GM19468 (cell line): ENCODE measurements around the gene LOXHD1.

ENCODE experiments used
- ATAC-seq: cut with Tn5 transposase; IDR thresholded peaks from one replicate; pipeline ENCODE4 v1.9.1; 2021; ENCODE audit warnings: mild to moderate bottlenecking, moderate library complexity, moderate number of reproducible peaks; ENCODE audit not compliant: unreplicated experiment; ENCODE audit errors: extremely low read depth

Gene LOXHD1

GRCh38 chr18:46675112-46675511 is 18.1 kb upstream of the LOXHD1 start:
- ATAC-seq: no peak

DNA sequence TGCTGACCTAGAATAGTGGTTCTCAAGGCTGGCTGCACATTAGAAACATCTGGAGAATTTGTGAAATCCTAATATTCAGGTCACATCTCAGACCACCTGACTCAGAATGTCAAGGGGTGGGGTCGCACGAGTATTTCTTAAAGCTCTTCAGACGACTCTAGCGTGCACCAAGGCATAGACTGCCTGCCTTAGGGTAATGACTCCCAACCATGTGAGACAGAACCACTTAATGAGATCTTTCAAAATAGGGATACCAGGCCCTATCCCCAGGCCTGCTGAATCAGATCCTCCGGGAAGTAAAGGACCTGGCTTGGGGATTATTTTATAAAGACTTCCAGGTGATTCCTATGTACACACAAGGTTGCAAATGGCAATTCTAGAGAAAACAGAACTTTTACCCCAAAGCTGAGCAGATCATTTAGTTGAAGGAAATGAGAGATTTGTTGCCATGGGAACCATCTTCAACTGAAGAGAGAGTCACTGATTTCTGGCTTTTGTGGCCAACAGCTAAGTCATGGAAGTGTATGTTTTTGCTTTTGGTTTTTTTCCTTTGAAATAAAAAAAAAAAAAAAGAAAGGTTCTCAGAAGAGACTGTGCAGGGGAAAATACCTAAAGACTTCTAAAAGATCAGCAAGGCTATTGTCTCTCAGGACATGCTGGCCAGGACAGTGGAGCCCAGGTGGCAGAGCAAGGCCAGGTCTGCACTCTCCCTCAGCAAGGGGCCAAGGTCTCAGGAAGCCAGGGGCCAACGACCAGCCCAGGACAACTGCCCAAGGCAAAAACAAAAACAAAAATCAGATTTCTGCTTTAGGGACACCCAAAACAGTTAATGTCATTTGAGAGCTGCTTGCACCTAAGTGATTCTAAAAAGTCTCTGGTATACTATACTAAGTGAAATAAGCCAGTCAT is 15.3 kb upstream of the LOXHD1 start:
- no peak for ATAC-seq

DNA sequence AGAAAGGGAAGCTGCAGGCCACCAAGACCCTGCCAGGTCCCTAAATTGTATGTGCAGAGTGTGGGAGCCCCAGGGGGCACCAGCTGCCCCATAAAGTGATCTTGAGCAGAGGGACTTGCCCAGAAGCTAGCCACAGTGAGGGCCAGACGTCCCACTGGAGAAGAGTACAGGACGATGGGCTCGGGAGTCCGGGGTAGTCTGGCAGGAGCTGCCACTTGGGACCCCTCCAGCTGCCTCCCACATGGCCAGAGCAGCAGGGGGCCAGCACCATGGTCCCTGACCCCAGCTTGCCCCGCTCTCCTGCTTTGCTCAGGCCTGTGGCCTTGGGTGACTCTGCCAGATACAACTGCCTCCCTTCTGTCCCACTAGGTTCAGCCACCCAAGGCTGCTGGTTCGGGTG is 11.7 kb upstream of the LOXHD1 start:
- no peak for ATAC-seq

DNA sequence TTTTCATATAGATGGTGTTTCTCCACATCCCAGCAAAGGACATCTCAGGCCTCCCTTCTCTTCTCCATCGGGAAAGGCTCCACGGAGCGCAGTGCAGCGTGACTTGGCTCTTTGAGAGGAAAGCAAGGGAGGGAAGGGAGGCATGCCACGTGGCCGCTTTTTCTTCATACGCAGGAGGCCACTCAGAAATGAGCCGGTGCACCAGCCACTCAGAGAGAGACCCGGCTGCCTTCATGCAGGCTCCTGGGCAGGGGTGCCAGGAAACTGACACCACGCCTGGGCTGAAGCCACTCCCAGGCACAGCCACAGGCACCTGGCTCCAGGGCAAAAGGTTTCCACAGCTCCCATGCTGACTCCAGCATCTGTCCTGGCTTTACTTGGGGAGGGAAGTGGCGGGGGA is 11.1 kb upstream of the LOXHD1 start:
- ATAC-seq: no peak

DNA sequence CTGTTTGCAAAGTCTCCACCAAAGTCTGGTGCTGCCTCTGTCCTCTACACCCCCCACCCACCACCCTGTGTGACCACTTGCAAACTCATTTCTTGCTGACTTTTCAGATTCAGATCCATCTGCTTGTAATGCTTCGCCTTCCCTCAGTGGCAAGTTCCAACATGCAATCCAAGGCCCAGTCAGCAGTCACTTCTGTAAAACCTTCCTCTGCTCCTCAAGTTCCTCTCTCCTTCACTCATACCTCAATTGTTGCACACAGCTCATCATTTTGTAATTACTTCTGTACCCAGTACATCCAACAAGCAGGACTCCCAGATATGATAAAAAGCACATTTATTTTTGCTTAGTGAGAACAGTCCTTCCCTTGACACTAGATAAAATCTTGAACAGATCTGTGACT is 6.5 kb upstream of the LOXHD1 start:
- ATAC-seq: no peak

DNA sequence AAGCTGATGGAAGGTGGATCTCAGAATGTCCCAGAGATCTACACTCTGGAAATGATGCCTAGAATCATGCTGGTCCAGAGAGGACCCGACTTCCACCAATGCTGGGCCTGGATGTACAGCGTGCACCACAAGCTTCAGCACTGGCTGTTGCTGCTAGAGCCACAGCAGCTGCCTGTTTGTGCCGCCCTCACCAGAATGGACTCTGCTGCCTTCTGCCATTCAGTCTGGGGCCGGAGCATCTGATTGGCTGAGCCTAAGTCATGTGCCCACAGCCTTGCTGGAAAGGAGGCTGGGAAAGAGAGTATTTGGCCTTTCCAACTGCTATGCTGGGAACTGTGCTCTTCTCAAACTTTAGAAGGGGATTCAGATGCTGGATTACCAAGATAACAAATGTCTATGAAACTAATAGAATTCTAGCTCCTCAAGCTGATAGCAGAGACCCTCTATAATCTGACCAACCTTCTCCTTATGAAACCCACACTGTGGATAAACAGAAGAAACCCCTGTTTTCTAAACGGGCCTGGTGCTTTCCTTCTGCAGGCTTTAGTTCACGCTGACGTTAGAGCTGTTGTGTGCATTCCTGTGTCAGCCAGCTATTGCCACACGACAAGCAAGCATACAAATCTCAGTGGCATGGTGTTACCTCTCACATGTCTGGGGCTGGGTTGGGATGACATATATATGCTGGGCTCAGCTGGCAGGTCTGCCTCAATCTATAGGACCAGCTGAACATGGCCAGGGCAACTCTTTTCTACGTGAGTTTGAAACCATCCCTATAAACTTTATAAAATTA is 4.1 kb upstream of the LOXHD1 start:
- ATAC-seq: no peak

- no peak for ATAC-seq
Measured at GRCh38 chr18:46659484-46659883, 2.5 kb upstream of the LOXHD1 start.

DNA sequence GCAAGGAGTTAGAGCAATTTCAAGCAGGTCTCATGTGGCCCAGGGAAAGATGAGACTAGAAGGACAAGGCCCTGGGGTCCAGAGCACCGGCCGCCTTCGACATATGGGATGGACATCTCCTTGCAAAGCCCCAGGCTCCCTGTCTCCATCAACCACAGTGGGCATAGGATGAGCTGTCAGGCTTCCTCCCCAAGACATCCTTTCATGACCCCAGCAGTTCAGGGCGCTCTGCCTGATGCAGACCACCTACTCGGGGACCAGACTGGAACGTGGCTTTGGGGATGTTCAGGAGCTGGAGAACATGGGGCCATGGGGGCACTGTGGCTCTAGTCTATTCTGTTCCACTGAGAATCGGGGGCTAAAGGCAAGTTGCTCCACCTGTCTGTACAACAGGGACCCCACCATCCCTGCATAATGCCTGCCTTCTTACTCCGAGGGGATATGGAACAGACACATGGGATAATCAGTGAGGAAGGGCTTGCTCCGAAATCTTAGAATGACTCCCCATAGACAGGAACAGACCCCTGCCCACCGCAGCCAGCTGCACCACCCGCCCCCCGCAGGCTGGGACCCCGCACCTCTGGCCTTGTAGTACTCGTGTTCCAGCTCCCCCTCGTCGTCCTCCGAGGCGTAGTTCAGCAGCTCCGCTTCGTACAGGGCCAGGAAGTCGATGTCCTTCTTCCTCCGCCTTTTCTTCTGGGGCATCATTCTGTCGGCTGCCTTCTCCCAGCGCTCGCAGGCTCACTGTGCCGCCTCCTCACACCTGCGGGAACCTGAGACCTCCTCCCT is 500 bp downstream of the LOXHD1 start:
- ATAC-seq: no peak

- no peak for ATAC-seq
Measured at GRCh38 chr18:46652372-46652771, 4.6 kb downstream of the LOXHD1 start.

DNA sequence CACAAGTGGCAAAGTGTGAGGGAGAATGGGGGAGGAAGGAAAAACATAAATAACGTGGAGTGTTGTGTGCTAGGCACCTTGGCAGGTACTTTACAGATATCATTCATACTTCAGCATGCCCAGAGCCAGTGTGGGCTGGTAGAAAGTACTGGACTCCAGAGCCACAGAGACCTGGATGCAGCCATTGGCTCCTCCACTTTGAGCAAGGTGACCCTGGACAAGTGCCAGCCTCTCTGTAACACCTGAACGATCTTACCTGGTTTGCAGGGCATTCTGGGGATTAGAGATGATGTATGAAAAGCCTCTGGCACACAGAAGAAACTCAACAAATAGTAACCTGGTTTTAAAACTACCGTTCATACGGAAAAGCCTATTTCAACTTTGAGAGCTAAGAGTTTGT is 6.3 kb downstream of the LOXHD1 start:
- ATAC-seq: no peak

GRCh38 chr18:46649071-46649862 is 7.8 kb downstream of the LOXHD1 start:
- no peak for ATAC-seq

DNA sequence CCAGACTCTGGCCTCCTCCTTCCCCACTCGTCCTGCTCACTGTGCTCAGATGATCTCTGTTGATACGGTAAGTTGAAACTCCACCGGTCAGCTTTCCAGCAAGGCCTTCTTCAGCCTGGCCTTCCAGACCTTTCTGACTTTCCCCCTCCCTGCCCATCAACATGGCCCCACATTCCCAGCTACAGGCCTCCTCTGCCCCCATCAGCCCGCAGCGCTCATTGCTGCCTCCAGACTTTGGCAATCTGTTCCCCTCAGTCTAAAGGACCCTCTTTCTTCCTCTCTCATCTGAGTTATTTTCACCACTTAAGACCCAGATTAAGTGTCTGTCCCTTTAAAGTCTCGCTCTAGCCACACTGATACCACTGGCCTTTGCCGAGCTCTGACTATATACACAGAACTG is 10.6 kb downstream of the LOXHD1 start:
- no peak for ATAC-seq

DNA sequence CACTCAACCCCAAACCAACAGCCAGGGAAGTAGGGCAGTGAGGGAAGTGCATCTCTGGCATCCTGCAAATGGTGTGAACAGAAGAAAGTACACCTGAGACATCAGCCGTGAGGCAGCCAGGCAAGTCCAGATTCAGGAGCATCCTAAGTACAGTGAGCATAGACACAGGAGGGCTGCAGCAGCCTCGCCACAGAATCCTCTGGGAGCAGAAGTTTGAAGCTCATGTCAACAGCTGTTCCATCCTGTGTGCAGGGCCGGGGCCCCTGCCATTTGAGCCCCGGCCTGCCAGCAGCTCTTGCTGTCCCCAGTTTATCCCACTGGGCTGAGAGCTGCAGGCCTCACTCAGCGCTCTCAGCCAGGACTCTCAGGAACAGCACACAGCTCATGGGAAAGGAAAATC is 14.5 kb downstream of the LOXHD1 start:
- no peak for ATAC-seq

DNA sequence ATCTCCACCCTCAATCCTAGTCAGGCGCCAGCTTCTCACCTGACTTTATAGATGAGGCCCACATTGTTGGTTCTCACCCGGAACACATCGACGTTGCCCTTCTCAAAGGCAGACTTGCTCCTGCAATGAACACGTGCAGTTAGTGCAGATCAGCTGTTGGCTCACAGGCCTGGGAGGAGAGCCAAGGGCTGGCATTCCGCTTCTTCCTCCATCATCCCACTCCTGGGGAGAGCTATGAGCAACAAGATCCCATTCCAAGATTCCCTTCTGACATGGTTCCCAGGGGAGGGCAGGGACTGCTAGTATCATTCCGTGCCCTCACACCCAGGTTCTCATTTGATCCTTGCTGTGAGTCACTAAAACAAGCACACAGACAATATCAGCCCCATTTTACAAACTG is 15.1 kb downstream of the LOXHD1 start:
- ATAC-seq: no peak

- no peak for ATAC-seq
Measured at GRCh38 chr18:46639386-46639785, 17.6 kb downstream of the LOXHD1 start.

GRCh38 chr18:46636040-46636630 is 20.9 kb downstream of the LOXHD1 start:
- no peak for ATAC-seq

DNA sequence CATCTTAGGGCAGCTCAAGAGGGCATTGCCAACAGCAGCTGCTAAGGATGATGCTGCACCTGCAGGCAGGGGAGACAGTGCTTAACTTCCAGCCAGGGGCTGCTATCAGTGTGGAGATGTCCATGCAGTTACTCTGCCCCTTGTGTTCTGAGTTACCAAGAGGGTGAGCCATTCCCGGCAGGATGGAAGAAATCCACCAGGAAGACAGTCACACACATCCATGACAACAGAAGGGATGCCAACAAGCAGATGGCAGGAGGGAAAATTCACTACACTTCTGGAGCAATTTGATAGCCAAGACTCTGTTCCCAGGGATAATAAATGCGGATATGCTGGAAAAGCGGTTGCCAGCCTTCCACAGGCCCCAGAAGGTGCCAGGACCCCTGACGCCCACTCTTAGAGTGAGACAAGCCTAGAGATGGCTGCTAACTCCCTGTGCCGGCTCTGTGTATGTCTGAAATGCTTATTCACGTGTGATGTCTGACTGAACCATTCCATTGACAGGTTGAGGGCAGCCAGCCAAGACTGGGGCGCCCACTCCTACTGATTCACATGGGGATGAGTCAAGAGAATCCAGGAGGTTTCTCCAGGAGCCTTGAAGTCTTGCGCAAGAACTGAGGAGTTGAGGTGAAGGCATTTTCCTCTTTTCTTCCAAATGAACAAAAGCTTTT is 24.5 kb downstream of the LOXHD1 start:
- ATAC-seq: no peak

GRCh38 chr18:46630991-46631390 is 26.0 kb downstream of the LOXHD1 start:
- ATAC-seq: no peak

GRCh38 chr18:46630160-46630559 is 26.9 kb downstream of the LOXHD1 start:
- no peak for ATAC-seq
